RPMI7951 (cell line): ENCODE results near the gene THAP6. TPM values are rescaled to one million over a fixed set of nuclear protein-coding genes. Genes with fewer than 3 reads are reported as not detected.
"Not testable (repeated sequence)": the region's sequence is repeated elsewhere in the genome, so short reads cannot be mapped to it uniquely, and the experiment has no call there.

Experiments used
- DNase-seq: peaks from one replicate; pipeline ENCODE4 v3.0.0-alpha.2; 2012; ENCODE audit warnings: low read depth
- total RNA-seq: library from RNA; depleted of rRNA; stranded (reverse); fragments of >200 nt; shearing (Covaris generic); gene quantifications from 2 replicates; pipeline ENCODE4 v1.2.3, GENCODE V29; 2014

Gene THAP6
- total RNA-seq, 1 experiment from 2014 or later = 13.8 TPM

DNA sequence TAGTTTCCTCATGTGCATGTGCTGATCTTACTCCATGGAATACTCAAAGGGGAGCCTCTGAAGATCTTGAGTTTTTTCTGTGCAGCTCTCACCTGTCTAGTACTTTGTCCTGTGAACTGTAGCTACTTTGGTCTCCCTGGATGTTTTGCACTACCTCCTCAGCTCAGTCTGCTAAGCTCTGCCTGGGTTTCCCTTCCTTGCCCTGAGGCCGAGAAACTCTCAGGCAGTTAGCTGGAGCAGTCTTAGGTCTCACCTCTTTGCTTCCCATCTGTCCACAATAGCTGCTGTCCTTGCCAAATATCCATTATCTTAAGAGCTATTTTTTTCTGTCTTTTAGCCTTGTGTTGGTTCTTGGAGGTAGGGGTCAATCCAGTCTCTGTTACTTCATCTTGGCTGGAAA lies 11.6 kb downstream of the THAP6 start:
- DNase-seq = no peak

DNA sequence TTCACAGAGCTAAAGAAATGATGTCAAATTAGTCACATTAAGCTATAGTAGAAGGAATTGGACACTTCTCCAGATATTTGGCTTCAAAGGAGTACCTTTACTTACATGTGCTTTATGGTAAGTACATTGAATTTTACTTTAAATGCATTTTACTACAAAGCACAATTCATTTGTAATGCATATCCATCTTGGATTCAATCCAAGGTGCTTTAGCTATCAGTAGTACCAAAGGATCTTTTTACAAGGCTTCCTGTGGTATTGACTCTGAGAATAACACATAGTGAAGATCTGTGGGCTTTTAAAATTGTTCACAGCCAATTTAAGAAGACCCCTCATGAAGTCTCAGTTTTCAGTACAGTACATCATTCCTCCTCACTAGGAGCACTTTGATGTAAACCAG lies 13.2 kb downstream of the THAP6 start:
- DNase-seq = no peak

- DNase-seq = no peak
Measured at GRCh38 chr4:75530556-75531322, 16.5 kb downstream of the THAP6 start.

- not testable (repeated sequence) for DNase-seq
Measured at GRCh38 chr4:75531536-75532143, 17.4 kb downstream of the THAP6 start.

GRCh38 chr4:75533339-75533887 lies 19.1 kb downstream of the THAP6 start:
- not testable (repeated sequence) for DNase-seq

DNA sequence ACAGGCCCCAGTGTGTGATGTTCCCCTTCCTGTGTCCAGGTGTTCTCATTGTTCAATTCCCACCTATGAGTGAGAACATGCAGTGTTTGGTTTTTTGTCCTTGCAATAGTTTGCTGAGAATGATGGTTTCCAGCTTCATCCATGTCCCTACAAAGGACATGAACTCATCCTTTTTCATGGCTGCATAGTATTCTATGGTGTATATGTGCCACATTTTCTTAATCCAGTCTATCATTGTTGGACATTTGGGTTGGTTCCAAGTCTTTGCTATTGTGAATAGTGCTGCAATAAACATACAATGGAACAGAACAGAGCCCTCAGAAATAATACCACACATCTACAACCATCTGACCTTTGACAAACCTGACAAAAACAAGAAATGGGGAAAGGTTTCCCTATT lies 19.7 kb downstream of the THAP6 start:
- not testable (repeated sequence) for DNase-seq

DNA sequence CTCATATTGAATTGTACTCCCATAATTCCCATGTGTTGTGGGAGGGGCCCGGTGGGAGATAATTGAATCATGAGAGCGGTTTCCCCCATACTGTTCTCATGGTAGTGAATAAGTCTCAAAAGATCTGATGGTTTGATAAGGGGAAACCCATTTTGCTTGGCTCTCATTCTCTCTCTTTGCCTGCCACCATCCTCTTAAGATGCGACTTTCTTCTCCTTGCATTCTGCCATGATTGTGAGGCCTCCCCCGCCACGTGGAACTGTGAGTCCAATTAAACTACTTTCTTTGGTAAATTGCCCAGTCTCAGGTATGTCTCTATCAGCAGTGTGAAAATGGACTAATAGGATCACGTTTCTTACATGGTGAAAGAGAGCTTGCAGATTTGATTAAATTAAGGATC lies 23.0 kb downstream of the THAP6 start:
- DNase-seq = not testable (repeated sequence)

DNA sequence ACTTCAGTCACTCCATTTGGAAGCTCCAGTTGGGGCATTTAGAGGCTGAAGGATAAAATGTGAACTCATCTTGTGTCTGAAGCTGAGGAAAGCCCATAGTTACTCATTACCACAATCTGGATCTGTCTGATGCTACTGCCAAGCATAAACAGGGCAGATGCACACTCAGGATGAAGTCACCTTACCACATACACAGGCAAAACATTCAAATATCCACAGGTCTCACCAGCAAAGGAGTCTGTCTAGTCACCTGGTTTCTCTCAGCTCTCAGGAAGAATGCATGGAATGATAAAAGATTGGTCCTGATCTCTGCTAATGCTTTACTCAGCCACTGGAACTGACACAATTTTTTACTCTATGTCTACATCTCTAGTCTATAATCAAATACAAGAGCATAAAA lies 28.6 kb downstream of the THAP6 start:
- peak; percentile 57 for DNase-seq

DNA sequence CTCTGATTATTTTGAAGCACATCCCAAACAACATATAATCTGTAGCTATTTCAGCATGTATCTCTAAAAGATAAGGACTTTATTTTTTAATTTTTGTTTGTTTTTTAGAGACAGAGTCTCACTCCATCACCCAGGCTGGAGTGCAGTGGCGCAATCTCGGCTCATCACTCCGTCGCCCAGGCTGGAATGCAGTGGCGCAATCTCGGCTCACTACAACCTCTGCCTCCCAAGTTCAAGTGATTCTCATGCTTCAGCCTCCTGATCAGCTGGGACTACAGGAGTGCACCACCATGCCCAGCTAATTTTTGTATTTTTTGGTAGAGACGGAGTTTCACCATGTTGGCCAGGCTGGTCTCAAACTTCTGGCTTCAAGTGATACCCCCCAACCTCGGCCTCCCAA lies 29.9 kb downstream of the THAP6 start:
- DNase-seq = not testable (repeated sequence)

DNA sequence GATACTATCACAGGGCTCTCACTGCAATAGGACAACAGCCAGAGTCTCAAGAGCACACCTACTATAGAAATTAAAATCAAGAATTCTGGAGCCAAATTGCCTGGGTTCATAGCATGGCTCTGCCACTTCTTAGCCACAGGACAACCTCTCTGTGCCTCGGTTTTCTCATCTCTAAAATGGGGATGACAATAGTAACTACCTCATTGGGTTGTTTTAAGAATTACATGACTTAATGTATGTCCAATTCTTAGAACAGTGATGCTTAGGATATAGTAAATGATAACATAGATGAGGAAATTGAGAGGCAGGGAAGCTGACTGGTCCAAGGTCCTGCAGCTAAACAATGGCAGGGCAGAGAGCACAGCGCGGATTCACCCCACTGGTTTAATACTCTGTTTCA lies 30.6 kb downstream of the THAP6 start:
- DNase-seq = no peak

GRCh38 chr4:75545526-75545925 lies 31.3 kb downstream of the THAP6 start:
- peak; percentile 41 for DNase-seq

GRCh38 chr4:75547647-75548387 lies 33.5 kb downstream of the THAP6 start:
- peak; percentile 45 for DNase-seq

DNA sequence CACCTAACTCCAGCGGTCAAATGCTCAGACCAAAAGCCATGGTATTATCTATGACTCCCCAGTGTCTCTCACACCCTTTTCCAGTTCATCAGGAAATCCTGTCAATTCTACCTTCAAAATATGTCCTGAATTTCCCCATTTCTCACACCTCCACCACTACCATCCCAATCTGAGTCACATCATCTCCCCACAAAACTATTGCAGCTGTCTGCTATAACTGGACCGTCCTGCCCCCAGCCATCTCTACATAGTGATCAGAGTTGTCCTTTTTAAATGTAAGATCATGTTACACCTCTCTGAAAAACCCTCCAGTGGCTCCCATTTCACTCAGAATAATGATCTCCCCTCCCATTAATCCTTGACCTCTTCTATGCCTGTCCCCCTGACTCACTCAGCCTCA lies 34.7 kb downstream of the THAP6 start:
- no peak for DNase-seq

GRCh38 chr4:75552452-75552851 lies 38.2 kb downstream of the THAP6 start:
- no peak for DNase-seq

DNA sequence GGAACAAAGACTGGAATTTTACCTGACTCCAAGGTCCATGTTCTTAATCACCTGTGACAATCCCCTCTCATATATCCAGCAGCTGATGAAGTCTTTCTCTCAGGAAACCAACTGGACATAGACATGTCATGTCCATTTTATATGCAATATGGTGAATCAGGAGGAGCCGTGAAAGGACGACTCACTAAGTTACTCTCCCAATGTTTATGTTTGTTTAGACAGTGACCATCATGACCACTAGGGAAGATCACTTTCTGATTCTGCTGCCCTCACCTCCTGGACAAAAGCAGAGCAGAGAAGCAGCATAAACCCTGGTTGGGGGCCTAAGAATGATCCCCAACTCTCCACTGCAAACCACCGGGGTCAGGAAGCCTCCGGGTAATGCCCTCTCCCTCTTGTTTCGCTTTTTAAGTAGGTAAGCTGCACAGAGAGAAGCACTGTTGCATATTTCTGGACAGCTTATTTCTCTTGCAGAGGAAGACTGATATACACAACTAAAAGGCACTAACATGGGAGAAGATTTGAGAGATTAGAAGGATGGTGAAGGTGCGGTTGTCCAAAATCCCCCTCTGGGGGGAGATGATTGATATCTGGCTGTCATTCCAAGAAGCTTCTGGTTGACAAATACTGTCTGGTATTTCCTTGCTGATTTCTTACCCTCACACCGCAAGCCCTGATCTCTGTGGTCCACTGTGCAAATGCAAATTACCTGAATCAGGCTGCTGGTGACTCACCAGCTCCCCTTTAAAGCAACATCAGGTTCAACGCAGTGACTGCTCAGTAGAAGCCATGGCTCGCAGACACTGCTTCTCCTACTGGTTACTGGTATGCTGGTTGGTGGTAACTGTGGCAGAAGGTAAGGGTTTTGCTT lies 41.3 kb downstream of the THAP6 start, which contains the start of gene ODAPH:
TSS of gene ODAPH (plus strand) at position 773 of the 871 bp plus-strand sequence. CDS start at position 790, 17 bp downstream.
- peak; percentile 74 for DNase-seq

GRCh38 chr4:75557696-75558095 lies 43.4 kb downstream of the THAP6 start:
- no peak for DNase-seq

- peak; percentile 4 for DNase-seq
Measured at GRCh38 chr4:75561789-75562188, 47.5 kb downstream of the THAP6 start.

GRCh38 chr4:75564023-75564422 lies 49.8 kb downstream of the THAP6 start:
- DNase-seq = no peak

DNA sequence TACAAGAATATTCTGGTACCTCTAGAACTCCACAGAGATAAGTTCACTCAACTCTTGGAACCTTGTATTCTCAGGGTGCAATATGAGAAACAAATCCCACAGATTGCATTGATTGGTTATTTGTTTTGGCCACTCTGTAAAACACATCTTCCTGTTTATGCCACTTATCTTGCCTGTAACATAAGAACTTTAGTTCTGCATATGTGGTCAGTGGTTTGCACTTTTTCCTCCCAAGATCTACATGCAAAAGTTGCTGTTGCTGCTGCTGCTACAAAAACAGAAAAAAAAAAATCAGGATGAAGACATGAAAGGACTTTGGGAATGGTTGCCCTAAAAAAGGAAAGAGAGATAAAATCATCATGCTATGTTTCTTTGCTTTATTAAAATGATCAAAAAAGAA lies 51.2 kb downstream of the THAP6 start:
- no peak for DNase-seq

- no peak for DNase-seq
Measured at GRCh38 chr4:75566911-75567310, 52.6 kb downstream of the THAP6 start.

DNA sequence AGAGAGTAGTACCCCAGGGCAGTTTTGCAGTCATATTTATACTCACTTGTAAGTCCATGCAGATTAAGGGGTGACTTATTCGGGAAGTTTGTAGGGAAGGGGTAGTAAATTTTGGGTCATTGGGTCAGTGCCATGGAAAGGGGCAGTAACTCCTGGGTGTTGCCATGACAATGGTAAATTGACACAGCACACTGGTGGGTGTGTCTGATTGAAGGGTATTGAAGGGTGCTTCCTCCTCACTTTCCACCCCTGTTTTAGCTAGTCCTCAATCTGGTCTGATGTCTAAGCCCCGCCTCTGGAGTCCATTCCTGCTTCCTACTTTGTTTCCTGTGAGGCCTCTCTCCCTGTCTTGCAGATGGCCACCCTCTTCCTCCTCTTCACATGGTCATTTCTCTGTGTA lies 53.5 kb downstream of the THAP6 start:
- DNase-seq = no peak
